ENCODE measurements around the gene KDELR3.

Gene KDELR3

GRCh38 chr22:38449776-38450175 lies 18.1 kb upstream of the KDELR3 start:
- no peak overlapping the region for H3K27ac ChIP-seq
- TF ChIP-seq CTCF (IDR thresholded peaks at IDR 0.05) (no peak), ZFX (IDR thresholded peaks at IDR 0.05; ENCODE audit: borderline replicate concordance) (no peak)

DNA sequence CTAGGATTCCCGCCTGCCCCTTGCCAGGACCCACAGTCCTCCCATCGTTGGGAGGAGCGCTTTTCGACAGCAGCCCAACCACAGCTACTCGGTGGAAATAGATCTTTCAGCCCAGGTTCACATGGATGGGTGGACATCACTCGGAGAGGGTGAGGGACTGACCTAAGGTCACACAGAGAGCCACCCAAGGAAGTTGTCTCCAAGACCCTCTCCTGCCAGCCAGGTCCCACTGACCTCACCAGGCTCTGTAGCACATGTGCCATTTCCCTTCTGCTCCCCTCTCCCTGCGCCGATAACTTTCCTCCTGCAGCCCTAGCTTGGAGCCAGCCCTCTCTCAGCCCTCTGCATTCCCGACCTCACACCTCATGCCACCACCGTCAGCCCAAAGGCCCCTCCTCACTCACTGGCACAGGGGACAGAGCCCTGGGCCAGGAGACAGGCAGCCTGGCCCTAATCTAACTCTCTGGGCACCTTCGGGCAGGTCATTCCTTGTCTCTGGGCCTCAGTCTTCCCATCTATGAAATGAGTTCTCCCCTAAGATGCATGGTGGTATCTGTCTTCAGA lies 17.6 kb upstream of the KDELR3 start:
- H3K27ac ChIP-seq: no peak overlapping the region
- TF ChIP-seq CTCF (IDR thresholded peaks at IDR 0.05) (no peak), ZFX (IDR thresholded peaks at IDR 0.05; ENCODE audit: borderline replicate concordance) (no peak)

DNA sequence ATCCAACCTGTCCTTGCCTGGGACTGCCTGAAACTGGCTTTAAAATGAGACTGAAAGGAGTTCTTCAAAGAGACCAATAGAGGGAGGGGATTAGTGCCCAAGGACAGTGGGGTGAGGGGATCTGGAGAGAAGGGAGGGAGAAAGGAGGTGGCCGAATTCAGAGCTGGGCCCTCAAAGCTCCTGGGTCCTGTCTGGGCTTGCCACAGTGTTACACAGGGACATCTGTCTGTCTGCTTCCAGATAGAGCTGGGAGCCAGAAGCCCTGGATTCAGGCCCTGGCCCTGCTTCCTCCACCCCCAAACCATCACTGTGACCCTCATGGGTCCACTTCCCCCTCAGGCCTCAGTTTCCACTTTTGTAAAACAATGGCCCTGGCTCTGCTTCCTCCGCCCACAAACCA lies 16.5 kb upstream of the KDELR3 start:
- TF ChIP-seq CTCF (IDR thresholded peaks at IDR 0.05): no peak
- no peak for TF ChIP-seq ZFX (IDR thresholded peaks at IDR 0.05; ENCODE audit: borderline replicate concordance)
- no peak overlapping the region for H3K27ac ChIP-seq

DNA sequence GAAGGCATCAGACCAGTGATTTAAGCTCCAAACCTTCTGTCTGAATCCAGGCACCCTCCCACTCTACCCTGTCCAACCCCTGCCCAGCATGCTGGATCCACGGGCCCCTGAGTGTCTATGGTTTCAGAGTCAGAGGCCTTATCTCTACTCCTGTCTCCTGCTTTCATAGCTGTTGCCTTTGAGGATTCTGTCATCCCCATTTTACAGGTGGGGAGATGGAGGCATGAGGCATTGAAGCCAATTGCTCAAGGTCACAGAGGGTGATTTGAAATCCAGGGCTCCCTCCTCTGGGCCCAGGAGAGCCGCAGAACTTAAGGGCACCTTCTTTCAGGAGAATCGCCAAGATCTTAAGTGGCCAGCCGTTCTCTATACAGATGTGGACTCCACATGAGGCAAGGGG lies 16.0 kb upstream of the KDELR3 start:
- TF ChIP-seq ZFX (IDR thresholded peaks at IDR 0.05; ENCODE audit: borderline replicate concordance) (no peak), CTCF (IDR thresholded peaks at IDR 0.05) (no peak)
- H3K27ac ChIP-seq: no peak overlapping the region

DNA sequence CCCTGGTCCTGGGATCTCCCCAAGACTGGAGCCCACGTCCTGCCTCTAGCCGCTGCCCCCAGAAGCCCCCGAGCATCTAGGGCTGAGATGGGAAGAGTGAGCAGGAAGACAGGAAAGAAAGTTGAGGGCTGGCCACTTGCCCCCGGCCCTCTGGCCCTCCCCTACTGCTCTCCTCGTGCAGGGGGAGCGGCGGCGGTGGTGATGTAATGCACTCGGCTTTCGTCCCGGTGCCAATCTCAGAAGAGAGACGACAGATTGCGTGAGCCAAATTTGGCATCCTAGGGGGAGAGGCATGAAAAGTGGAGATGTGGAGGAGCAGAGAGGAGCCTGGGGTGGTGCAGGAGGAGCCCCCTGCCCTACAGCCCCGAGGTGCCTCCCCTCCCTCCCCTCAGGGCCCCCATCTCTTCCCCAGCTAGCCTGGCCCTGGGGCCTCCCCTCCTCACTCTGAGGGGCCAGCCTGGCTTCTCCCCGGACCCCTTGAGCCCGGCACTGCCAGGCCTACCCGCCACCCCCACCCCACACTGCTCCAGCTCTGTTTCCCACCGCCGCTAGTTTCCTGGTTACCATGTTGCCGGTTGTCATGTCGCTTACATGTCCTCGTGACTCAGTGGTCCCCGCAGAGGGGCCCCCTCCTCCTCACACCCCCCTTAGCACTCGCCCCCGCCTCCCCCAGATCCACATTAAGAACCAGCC lies 15.4 kb upstream of the KDELR3 start:
- no peak overlapping the region for H3K27ac ChIP-seq

DNA sequence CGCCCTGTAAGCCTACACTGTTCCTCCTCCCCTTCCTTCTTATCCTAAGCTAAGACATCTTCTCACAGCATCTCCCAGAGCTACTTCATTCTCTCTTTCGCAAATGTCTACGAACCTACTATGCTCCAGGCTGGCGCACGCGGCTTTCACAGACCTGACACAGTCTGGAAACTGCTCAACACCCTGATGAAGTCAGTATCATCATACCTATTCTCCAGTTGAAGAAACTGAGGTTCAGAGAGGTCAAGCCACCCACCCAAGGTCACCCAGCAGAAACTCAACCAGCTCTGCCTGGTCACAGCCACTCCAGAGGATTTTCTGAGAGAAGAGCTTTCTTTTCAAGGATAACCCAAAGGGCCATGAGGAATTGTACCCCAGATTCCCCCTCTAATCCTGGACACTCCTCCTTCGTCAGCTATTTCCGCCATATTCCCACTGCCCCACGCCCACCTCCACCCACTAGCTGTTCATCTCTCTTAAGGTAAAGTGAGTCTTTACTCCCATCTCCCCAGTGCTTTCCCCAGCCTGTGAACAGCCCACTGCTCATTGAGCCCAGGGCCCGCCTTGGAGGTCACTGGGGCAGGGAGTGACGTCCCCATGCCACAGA lies 14.7 kb upstream of the KDELR3 start:
- H3K27ac ChIP-seq: no peak overlapping the region
- TF ChIP-seq ZFX (IDR thresholded peaks at IDR 0.05; ENCODE audit: borderline replicate concordance) (no peak), CTCF (IDR thresholded peaks at IDR 0.05) (no peak)

More for the DNA sequence above, 15.4 kb upstream of the KDELR3 start:
- TF ChIP-seq CTCF (IDR thresholded peaks at IDR 0.05) (no peak), ZFX (IDR thresholded peaks at IDR 0.05; ENCODE audit: borderline replicate concordance) (no peak)

DNA sequence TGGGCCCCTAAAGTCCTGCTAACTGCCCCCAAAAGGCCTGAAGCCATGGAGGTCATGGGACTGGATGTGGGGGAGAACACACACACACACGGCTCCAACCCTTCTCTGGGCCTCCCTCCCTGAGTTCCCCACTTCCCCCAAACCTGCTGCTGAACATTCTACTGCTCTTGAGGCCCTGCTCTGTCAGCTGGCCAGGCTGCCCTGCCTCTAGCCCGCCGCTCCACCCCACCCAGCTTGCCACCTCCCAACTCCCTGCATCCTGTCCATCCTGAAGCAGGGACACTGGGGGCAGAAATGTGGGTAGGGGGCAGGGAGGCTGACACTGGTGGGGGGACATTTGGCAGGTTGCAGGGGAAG lies 13.9 kb upstream of the KDELR3 start:
- H3K27ac ChIP-seq: no peak overlapping the region
- TF ChIP-seq ZFX (IDR thresholded peaks at IDR 0.05; ENCODE audit: borderline replicate concordance) (no peak), CTCF (IDR thresholded peaks at IDR 0.05) (no peak)

Measured in 22Rv1 (cell line).